Activated CD4-positive, alpha-beta T cell treated with anti-CD3 and anti-CD28 coated beads, Interleukin-10, Interleukin-2, amounts not matched to agents 100 ng/mL and 50 ng/mL, durations not matched to agents 16 hours and 8 hours (primary cell): ENCODE measurements around the gene GGTLC2.

Experiments
- DNase-seq: peaks from one replicate; pipeline ENCODE4 v3.0.0-alpha.2; 2020

Gene GGTLC2

GRCh38 chr22:22692707-22693530 is 48.5 kb downstream of the GGTLC2 start:
- peak; percentile 60 for DNase-seq

- DNase-seq, result no peak
Observed at GRCh38 chr22:22693531-22693884, 49.1 kb downstream of the GGTLC2 start.

GRCh38 chr22:22694106-22694505 is 49.7 kb downstream of the GGTLC2 start:
- DNase-seq, result no peak

- DNase-seq, result no peak
Observed at GRCh38 chr22:22696104-22696503, 51.7 kb downstream of the GGTLC2 start.
